Measurements from ENCODE around the gene OPCML. TPM values are rescaled to one million over a fixed set of nuclear protein-coding genes. Genes with fewer than 3 reads are reported as not detected.
"Not testable (repeated sequence)": the region's sequence is repeated elsewhere in the genome, so short reads cannot be mapped to it uniquely, and the experiment has no call there.

OPCML gene
- total RNA-seq, 1 experiment from 2014 or later, result 0.02 TPM

GRCh38 chr11:132445859-132446291, 1086.4 kb downstream of the OPCML start:
- no peak for DNase-seq (ENCODE audit: low read depth)

- DNase-seq (ENCODE audit: low read depth), result no peak
Measured at GRCh38 chr11:132444911-132445310, 1087.4 kb downstream of the OPCML start.

- DNase-seq (ENCODE audit: low read depth), result no peak
Measured at GRCh38 chr11:132439711-132440255, 1092.5 kb downstream of the OPCML start.

GRCh38 chr11:132438418-132438817, 1093.9 kb downstream of the OPCML start:
- no peak for DNase-seq (ENCODE audit: low read depth)

GRCh38 chr11:132430429-132431062, 1101.8 kb downstream of the OPCML start:
- DNase-seq (ENCODE audit: low read depth), result peak; percentile 41

- DNase-seq (ENCODE audit: low read depth), result no peak
Measured at GRCh38 chr11:132429685-132430084, 1102.6 kb downstream of the OPCML start.

GRCh38 chr11:132427611-132428010, 1104.7 kb downstream of the OPCML start:
- peak; percentile 52 for DNase-seq (ENCODE audit: low read depth)

GRCh38 chr11:132424433-132424832, 1107.9 kb downstream of the OPCML start:
- peak; percentile 26 for DNase-seq (ENCODE audit: low read depth)

GRCh38 chr11:132423266-132423665, 1109.0 kb downstream of the OPCML start:
- DNase-seq (ENCODE audit: low read depth), result peak; percentile 19

- no peak for DNase-seq (ENCODE audit: low read depth)
Measured at GRCh38 chr11:132422722-132423121, 1109.6 kb downstream of the OPCML start.

GRCh38 chr11:132421555-132421954, 1110.7 kb downstream of the OPCML start:
- no peak for DNase-seq (ENCODE audit: low read depth)

- no peak for DNase-seq (ENCODE audit: low read depth)
Measured at GRCh38 chr11:132414451-132414850, 1117.8 kb downstream of the OPCML start.

GRCh38 chr11:132410383-132410782, 1121.9 kb downstream of the OPCML start:
- DNase-seq (ENCODE audit: low read depth), result no peak

GRCh38 chr11:132409573-132410355, 1122.5 kb downstream of the OPCML start:
- no peak for DNase-seq (ENCODE audit: low read depth)

- DNase-seq (ENCODE audit: low read depth), result no peak
Measured at GRCh38 chr11:132408877-132409276, 1123.4 kb downstream of the OPCML start.

- no peak for DNase-seq (ENCODE audit: low read depth)
Measured at GRCh38 chr11:132405728-132406127, 1126.6 kb downstream of the OPCML start.

- peak; percentile 5 for DNase-seq (ENCODE audit: low read depth)
Measured at GRCh38 chr11:132402071-132402684, 1130.1 kb downstream of the OPCML start.

- DNase-seq (ENCODE audit: low read depth), result no peak
Measured at GRCh38 chr11:132396318-132396717, 1136.0 kb downstream of the OPCML start.

- DNase-seq (ENCODE audit: low read depth), result no peak
Measured at GRCh38 chr11:132395434-132395833, 1136.9 kb downstream of the OPCML start.

- DNase-seq (ENCODE audit: low read depth), result no peak
Measured at GRCh38 chr11:132379540-132379939, 1152.8 kb downstream of the OPCML start.

- DNase-seq (ENCODE audit: low read depth), result no peak
Measured at GRCh38 chr11:132373405-132374143, 1158.7 kb downstream of the OPCML start.

- DNase-seq (ENCODE audit: low read depth), result not testable (repeated sequence)
Measured at GRCh38 chr11:132370114-132370513, 1162.2 kb downstream of the OPCML start.

All from M059J (cell line).